H9 (cell line): ENCODE measurements around the gene DIP2C. TPM values are rescaled to one million over a fixed set of nuclear protein-coding genes. Genes with fewer than 3 reads are reported as not detected.

Source experiments
- DNase-seq: peaks from one replicate; pipeline ENCODE4 v3.0.0-alpha.2; 2017
- H2AFZ ChIP-seq: one replicate; pipeline ENCODE4 v1.6.1; 2013; ENCODE audit warnings: mild to moderate bottlenecking, low read length, control low read depth, moderate library complexity
- H2AK5ac ChIP-seq: 2 replicates; pipeline ENCODE4 v1.6.1; 2013; ENCODE audit warnings: low read length, control low read depth, mixed read lengths; ENCODE audit not compliant: insufficient read length
- H2BK120ac ChIP-seq: one replicate; pipeline ENCODE4 v1.6.1; 2013; ENCODE audit warnings: low read depth, mild to moderate bottlenecking, low read length, control low read depth, inconsistent platforms; ENCODE audit not compliant: poor library complexity, severe bottlenecking
- H2BK12ac ChIP-seq: 2 replicates; pipeline ENCODE4 v1.6.1; 2013; ENCODE audit warnings: low read length, control low read depth, mixed read lengths, low read depth; ENCODE audit not compliant: insufficient read length
- H2BK15ac ChIP-seq: 2 replicates; pipeline ENCODE4 v1.6.1; 2013; ENCODE audit warnings: low read depth, low read length, control low read depth
- H2BK20ac ChIP-seq: one replicate; pipeline ENCODE4 v1.6.1; 2013; ENCODE audit warnings: low read depth, mild to moderate bottlenecking, low read length, control low read depth, inconsistent platforms; ENCODE audit not compliant: poor library complexity, severe bottlenecking
- H2BK5ac ChIP-seq: 2 replicates; pipeline ENCODE4 v1.6.1; 2013; ENCODE audit warnings: low read length, control low read depth, mixed read lengths; ENCODE audit not compliant: insufficient read length
- H3K14ac ChIP-seq: 2 replicates; pipeline ENCODE4 v1.6.1; 2013; ENCODE audit warnings: low read length, control low read depth; ENCODE audit not compliant: insufficient read depth
- H3K18ac ChIP-seq: 2 replicates; pipeline ENCODE4 v1.6.1; 2013; ENCODE audit warnings: low read depth, mild to moderate bottlenecking, mixed read lengths, low read length, control low read depth; ENCODE audit not compliant: insufficient read length
- H3K23ac ChIP-seq: 2 replicates; pipeline ENCODE4 v1.6.1; 2013; ENCODE audit warnings: low read length, control low read depth, mixed read lengths, low read depth; ENCODE audit not compliant: insufficient read length
- H3K23me2 ChIP-seq: 2 replicates; pipeline ENCODE4 v1.6.1; 2013; ENCODE audit warnings: low read depth, mild to moderate bottlenecking, mixed read lengths, low read length, control low read depth; ENCODE audit not compliant: insufficient read length, poor library complexity, severe bottlenecking
- H3K27ac ChIP-seq: 2 replicates; pipeline ENCODE4 v1.5.1; 2013; ENCODE audit warnings: low read length, control low read depth, mixed read lengths, low read depth; ENCODE audit not compliant: insufficient read length
- H3K27me3 ChIP-seq: 2 replicates; pipeline ENCODE4 v1.6.1; 2013; ENCODE audit warnings: low read length, control low read depth, inconsistent platforms; ENCODE audit not compliant: insufficient read depth
- H3K4ac ChIP-seq: 2 replicates; pipeline ENCODE4 v1.6.1; 2013; ENCODE audit warnings: low read depth, mild to moderate bottlenecking, control low read depth, inconsistent platforms, low read length, moderate library complexity
- H3K4me1 ChIP-seq: 2 replicates; pipeline ENCODE4 v1.6.1; 2013; ENCODE audit warnings: low read length, control low read depth, inconsistent platforms; ENCODE audit not compliant: insufficient read depth
- H3K4me2 ChIP-seq: 2 replicates; pipeline ENCODE4 v1.6.1; 2013; ENCODE audit warnings: low read length, control low read depth, mixed read lengths; ENCODE audit not compliant: insufficient read length, insufficient read depth
- H3K56ac ChIP-seq: 2 replicates; pipeline ENCODE4 v1.6.1; 2013; ENCODE audit warnings: low read depth, mild to moderate bottlenecking, mixed read lengths, low read length, control low read depth; ENCODE audit not compliant: insufficient read length
- H3K79me1 ChIP-seq: 2 replicates; pipeline ENCODE4 v1.6.1; 2013; ENCODE audit warnings: low read depth, mild to moderate bottlenecking, moderate library complexity, low read length, control low read depth, inconsistent platforms; ENCODE audit not compliant: insufficient read depth, poor library complexity, severe bottlenecking
- H3K79me2 ChIP-seq: 2 replicates; pipeline ENCODE4 v1.6.1; 2013; ENCODE audit warnings: low read length, control low read depth, inconsistent platforms; ENCODE audit not compliant: insufficient read depth
- H3K9ac ChIP-seq: 2 replicates; pipeline ENCODE4 v1.6.1; 2013; ENCODE audit warnings: low read length, control low read depth, mixed read lengths; ENCODE audit not compliant: insufficient read length; ENCODE audit errors: extremely low read depth
- H3K9me3 ChIP-seq: one replicate; pipeline ENCODE4 v1.6.1; 2013; ENCODE audit warnings: low read depth, low read length, inconsistent platforms; ENCODE audit not compliant: control insufficient read depth
- H3T11ph ChIP-seq: one replicate; pipeline ENCODE4 v1.6.1; 2013; ENCODE audit warnings: mild to moderate bottlenecking, low read length, control low read depth, inconsistent platforms
- H4K20me1 ChIP-seq: one replicate; pipeline ENCODE4 v1.6.1; 2013; ENCODE audit not compliant: control insufficient read depth, insufficient read length, insufficient read depth
- H4K5ac ChIP-seq: 2 replicates; pipeline ENCODE4 v1.6.1; 2013; ENCODE audit warnings: low read depth, mild to moderate bottlenecking, mixed read lengths, low read length, control low read depth; ENCODE audit not compliant: insufficient read length
- H4K8ac ChIP-seq: replicated peaks from 2 replicates; pipeline ENCODE4 v1.6.1; 2013; ENCODE audit warnings: low read length, control low read depth, mixed read lengths, low read depth; ENCODE audit not compliant: insufficient read length
- H4K91ac ChIP-seq: 2 replicates; pipeline ENCODE4 v1.6.1; 2013; ENCODE audit warnings: low read depth, mild to moderate bottlenecking, moderate library complexity, mixed read lengths, low read length, control low read depth; ENCODE audit not compliant: insufficient read length
- H3K27ac Mint-ChIP-seq, 3 experiments: 2 replicates in 2 of 3; 3 replicates in 1 of 3; pipeline ENCODE4 v1.8.0; 2020 to 2021; ENCODE audit warnings: mixed read lengths in 3 of 3, mild to moderate bottlenecking in 1 of 3, moderate library complexity in 1 of 3
- H3K27me3 Mint-ChIP-seq: 2 replicates; pipeline ENCODE4 v1.8.0; 2021; ENCODE audit warnings: low read depth, mild to moderate bottlenecking, moderate library complexity, mixed read lengths
- H3K36me3 Mint-ChIP-seq, 3 experiments: 2 replicates in 2 of 3; 3 replicates in 1 of 3; pipeline ENCODE4 v1.8.0; 2020 to 2021; ENCODE audit warnings: low read depth in 3 of 3, mixed read lengths in 3 of 3; ENCODE audit not compliant: insufficient read depth in 1 of 3
- H3K4me1 Mint-ChIP-seq, 2 experiments: 2 replicates each; pipeline ENCODE4 v1.8.0; 2020; ENCODE audit warnings: mixed read lengths in 2 of 2
- H3K4me3 Mint-ChIP-seq, 2 experiments: 2 replicates in 1 of 2; 3 replicates in 1 of 2; pipeline ENCODE4 v1.8.0; 2020 to 2021; ENCODE audit warnings: mild to moderate bottlenecking in 2 of 2, mixed read lengths in 2 of 2, moderate library complexity in 1 of 2
- H3K9me3 Mint-ChIP-seq, 2 experiments: 2 replicates in 1 of 2; 3 replicates in 1 of 2; pipeline ENCODE4 v1.8.0; 2020; ENCODE audit warnings: mild to moderate bottlenecking in 2 of 2, mixed read lengths in 2 of 2, moderate library complexity in 1 of 2
- WGBS: extraction: QIAGEN DNeasy Blood & Tissue Kit; methylation state at CpG from one replicate; pipeline ENCODE4 v1.1.7; 2013; ENCODE audit warnings: missing lambda C conversion rate, low lambda C conversion rate, mixed read lengths; ENCODE audit not compliant: insufficient read length; ENCODE audit errors: extremely low coverage; 5-methylcytosine and 5-hydroxymethylcytosine counted together
- total RNA-seq: library from RNA; stranded (reverse); gene quantifications from 2 replicates; pipeline ENCODE4 v1.2.1, GENCODE V29; 2021
- TF ChIP-seq, protein P1 (sequence below): fragments of 200-600 bp; sonication (generic); conservative IDR thresholded peaks from 3 replicates; pipeline ENCODE4 v1.8.0; 2021; ENCODE audit warnings: antibody characterized with exemption, mild to moderate bottlenecking

DIP2C gene
- total RNA-seq, 1 experiment from 2014 or later, result 7.9 TPM

DNA sequence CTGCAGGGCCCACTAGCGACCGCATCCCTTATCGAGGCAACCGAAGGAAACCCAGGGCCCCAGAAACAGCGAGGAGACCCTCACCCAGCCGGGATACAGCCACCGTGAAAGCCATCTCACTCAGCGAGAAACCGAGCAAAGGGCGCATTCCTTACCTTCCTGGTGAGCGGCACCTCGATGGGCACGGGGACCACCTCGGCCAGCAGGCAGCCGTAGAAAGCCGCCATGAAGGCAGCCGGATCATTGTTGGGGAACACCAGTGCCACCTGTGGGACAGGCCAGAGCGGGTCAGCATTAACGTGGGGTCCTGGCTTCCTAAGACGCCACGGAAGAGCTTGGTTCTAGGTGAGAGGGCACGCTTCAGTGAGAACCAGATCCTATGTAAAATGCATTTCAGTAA is 290.5 kb downstream of the DIP2C start:
- H3K56ac ChIP-seq, result no peak overlapping the region
- no peak overlapping the region for H3K23ac ChIP-seq
- no peak overlapping the region for H3K4me3 Mint-ChIP-seq
- H2AK5ac ChIP-seq, result no peak overlapping the region
- no peaks in the 10 kb centered on the region for H3K9me3 Mint-ChIP-seq
- H3K9ac ChIP-seq, result no peak overlapping the region
- DNase-seq, result no peak
- no peaks in the 10 kb centered on the region for H3K27me3 ChIP-seq
- H3K27me3 Mint-ChIP-seq, result no peaks in the 10 kb centered on the region
- no peak overlapping the region for H4K8ac ChIP-seq
- no peaks in the 10 kb centered on the region for H4K20me1 ChIP-seq
- no peaks in the 10 kb centered on the region for H3K9me3 ChIP-seq
- H3K79me1 ChIP-seq, result no peaks in the 10 kb centered on the region
- H2BK15ac ChIP-seq, result no peak overlapping the region
- H2AFZ ChIP-seq, result no peak overlapping the region
- H3K4me1 Mint-ChIP-seq, result peaks cover 12 to 21% of the 10 kb centered on the region in 2 experiments
- H3K18ac ChIP-seq, result no peak overlapping the region
- no peak overlapping the region for H4K91ac ChIP-seq
- H3K27ac ChIP-seq, result no peak overlapping the region
- H4K5ac ChIP-seq, result no peak overlapping the region
- H3K79me2 ChIP-seq, result no peaks in the 10 kb centered on the region
- TF ChIP-seq, protein P1, sequence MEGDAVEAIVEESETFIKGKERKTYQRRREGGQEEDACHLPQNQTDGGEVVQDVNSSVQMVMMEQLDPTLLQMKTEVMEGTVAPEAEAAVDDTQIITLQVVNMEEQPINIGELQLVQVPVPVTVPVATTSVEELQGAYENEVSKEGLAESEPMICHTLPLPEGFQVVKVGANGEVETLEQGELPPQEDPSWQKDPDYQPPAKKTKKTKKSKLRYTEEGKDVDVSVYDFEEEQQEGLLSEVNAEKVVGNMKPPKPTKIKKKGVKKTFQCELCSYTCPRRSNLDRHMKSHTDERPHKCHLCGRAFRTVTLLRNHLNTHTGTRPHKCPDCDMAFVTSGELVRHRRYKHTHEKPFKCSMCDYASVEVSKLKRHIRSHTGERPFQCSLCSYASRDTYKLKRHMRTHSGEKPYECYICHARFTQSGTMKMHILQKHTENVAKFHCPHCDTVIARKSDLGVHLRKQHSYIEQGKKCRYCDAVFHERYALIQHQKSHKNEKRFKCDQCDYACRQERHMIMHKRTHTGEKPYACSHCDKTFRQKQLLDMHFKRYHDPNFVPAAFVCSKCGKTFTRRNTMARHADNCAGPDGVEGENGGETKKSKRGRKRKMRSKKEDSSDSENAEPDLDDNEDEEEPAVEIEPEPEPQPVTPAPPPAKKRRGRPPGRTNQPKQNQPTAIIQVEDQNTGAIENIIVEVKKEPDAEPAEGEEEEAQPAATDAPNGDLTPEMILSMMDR, result peak; percentile 30; the same call in 1 of the 3 replicates
- peaks cover 0 to 2% (median 0%) of the 10 kb centered on the region in 3 experiments; a peak in 2 of 7 replicates for H3K36me3 Mint-ChIP-seq
- no CpG with 5 or more reads among the region's 22 CpGs for WGBS
- H3K4me1 ChIP-seq, result 0 out of 2 replicates have a peak, but pooled peaks cover 2% of the 10 kb centered on the region
- H3T11ph ChIP-seq, result no peak overlapping the region
- no peak overlapping the region for H2BK12ac ChIP-seq
- H2BK5ac ChIP-seq, result no peak overlapping the region
- no peak overlapping the region for H3K14ac ChIP-seq
- H3K23me2 ChIP-seq, result no peaks in the 10 kb centered on the region
- no peak overlapping the region for H3K4ac ChIP-seq
- H2BK20ac ChIP-seq, result no peak overlapping the region
- no peak overlapping the region for H2BK120ac ChIP-seq
- no peak overlapping the region; a peak in 1 of 7 replicates for H3K27ac Mint-ChIP-seq
- no peak overlapping the region for H3K4me2 ChIP-seq
